Neural crest cell (in vitro differentiated cells): ENCODE measurements around the gene SMOC1. TPM values are rescaled to one million over a fixed set of nuclear protein-coding genes. Genes with fewer than 3 reads are reported as not detected.

ENCODE experiments used
- DNase-seq: peaks from one replicate; pipeline ENCODE4 v3.0.0; 2021; ENCODE audit warnings: low read depth, mixed read lengths, low spot score
- H3K27ac Mint-ChIP-seq: one replicate; pipeline ENCODE4 v1.8.0; 2021; ENCODE audit warnings: mild to moderate bottlenecking, mixed read lengths; ENCODE audit not compliant: unreplicated experiment
- H3K27me3 Mint-ChIP-seq: 2 replicates; pipeline ENCODE4 v1.8.0; 2021; ENCODE audit warnings: low read depth, mild to moderate bottlenecking, mixed read lengths
- H3K36me3 Mint-ChIP-seq: 2 replicates; pipeline ENCODE4 v1.8.0; 2021; ENCODE audit warnings: low read depth, mild to moderate bottlenecking, mixed read lengths
- H3K4me1 Mint-ChIP-seq: 2 replicates; pipeline ENCODE4 v1.8.0; 2021; ENCODE audit warnings: mixed read lengths
- H3K4me3 Mint-ChIP-seq: one replicate; pipeline ENCODE4 v1.8.0; 2021; ENCODE audit warnings: mild to moderate bottlenecking, mixed read lengths
- H3K9me3 Mint-ChIP-seq: 2 replicates; pipeline ENCODE4 v1.8.0; 2021; ENCODE audit warnings: mixed read lengths
- CTCF ChIP-seq: fragments of 200-600 bp; sonication (generic); conservative IDR thresholded peaks from 2 replicates; pipeline ENCODE4 v1.5.0; 2021; ENCODE audit warnings: antibody characterized with exemption, mild to moderate bottlenecking
- total RNA-seq: library from RNA; stranded (reverse); gene quantifications from 2 replicates; pipeline ENCODE4 v1.2.1, GENCODE V29; 2021

Gene SMOC1
- total RNA-seq, 1 donor from 2014 or later: 203 TPM

GRCh38 chr14:69850086-69850735, 29.0 kb upstream of the SMOC1 start:
- TF ChIP-seq CTCF: no peak
- Mint-ChIP-seq H3K4me1 (peaks cover 75% of the 10 kb centered on the region), H3K27me3 (no peaks in the 10 kb centered on the region), H3K9me3 (no peaks in the 10 kb centered on the region), H3K27ac (peak overlapping the region; percentile 93), H3K4me3 (peak overlapping the region; percentile 63), H3K36me3 (no peaks in the 10 kb centered on the region)
- DNase-seq: peak; percentile 59

GRCh38 chr14:69850736-69851112, 28.5 kb upstream of the SMOC1 start:
- Mint-ChIP-seq H3K4me1 (peaks cover 70% of the 10 kb centered on the region), H3K4me3 (peak overlapping the region; percentile 53), H3K27ac (peak overlapping the region; percentile 93), H3K9me3 (no peaks in the 10 kb centered on the region), H3K36me3 (no peaks in the 10 kb centered on the region), H3K27me3 (no peaks in the 10 kb centered on the region)
- DNase-seq: no peak
- TF ChIP-seq CTCF: no peak

GRCh38 chr14:69852531-69853321, 26.5 kb upstream of the SMOC1 start:
- H3K27me3 Mint-ChIP-seq: no peaks in the 10 kb centered on the region
- H3K4me1 Mint-ChIP-seq: peaks cover 67% of the 10 kb centered on the region
- no peaks in the 10 kb centered on the region for H3K36me3 Mint-ChIP-seq
- DNase-seq: no peak
- H3K4me3 Mint-ChIP-seq: peak overlapping the region; percentile 9
- peak overlapping the region; percentile 35 for H3K27ac Mint-ChIP-seq
- no peaks in the 10 kb centered on the region for H3K9me3 Mint-ChIP-seq
- TF ChIP-seq CTCF: no peak

- no peak overlapping the region for H3K27ac Mint-ChIP-seq
- no peaks in the 10 kb centered on the region for H3K36me3 Mint-ChIP-seq
- TF ChIP-seq CTCF: no peak
- H3K9me3 Mint-ChIP-seq: no peaks in the 10 kb centered on the region
- peaks cover 2% of the 10 kb centered on the region for H3K27me3 Mint-ChIP-seq
- H3K4me1 Mint-ChIP-seq: peaks cover 62% of the 10 kb centered on the region
- no peak overlapping the region for H3K4me3 Mint-ChIP-seq
- DNase-seq: no peak
Observed at GRCh38 chr14:69853774-69854173, 25.4 kb upstream of the SMOC1 start.

- DNase-seq: no peak
- no peaks in the 10 kb centered on the region for H3K36me3 Mint-ChIP-seq
- no peak overlapping the region for H3K4me3 Mint-ChIP-seq
- no peak for TF ChIP-seq CTCF
- H3K27ac Mint-ChIP-seq: no peak overlapping the region
- H3K9me3 Mint-ChIP-seq: no peaks in the 10 kb centered on the region
- peaks cover 3% of the 10 kb centered on the region for H3K27me3 Mint-ChIP-seq
- H3K4me1 Mint-ChIP-seq: peaks cover 56% of the 10 kb centered on the region
Observed at GRCh38 chr14:69854598-69854997, 24.6 kb upstream of the SMOC1 start.
